ENCODE data around the gene SORBS1.

SORBS1 gene

GRCh38 chr10:95276367-95277200 lies 284.6 kb downstream of the SORBS1 start:
- no peak for DNase-seq (ENCODE audit: low read depth, low spot score)

GRCh38 chr10:95275726-95276366 lies 285.3 kb downstream of the SORBS1 start:
- DNase-seq (ENCODE audit: low read depth, low spot score): no peak

GRCh38 chr10:95273393-95274312 lies 287.5 kb downstream of the SORBS1 start:
- no peak for DNase-seq (ENCODE audit: low read depth, low spot score)

DNA sequence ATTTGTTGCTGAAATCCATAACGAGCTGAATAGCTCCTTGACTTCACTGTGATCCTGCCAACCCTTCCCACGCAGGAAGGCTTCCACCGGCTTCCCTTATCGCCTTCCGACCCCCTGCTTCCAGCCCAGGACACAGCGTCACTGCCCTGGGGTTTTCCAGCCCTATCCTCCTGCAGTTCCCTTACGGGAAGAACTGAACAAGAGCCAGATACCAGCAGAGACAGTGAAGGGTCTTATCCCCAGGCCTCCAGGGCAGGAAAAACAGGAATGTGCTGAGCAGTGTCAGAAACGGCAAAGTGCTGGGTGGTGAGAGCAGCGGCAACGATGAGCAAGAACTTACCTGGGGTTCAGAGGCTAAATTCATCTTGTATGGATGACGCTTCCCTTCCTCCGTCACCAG lies 292.7 kb downstream of the SORBS1 start:
- peak; percentile 69 for DNase-seq (ENCODE audit: low read depth, low spot score)

GRCh38 chr10:95267251-95267650 lies 293.9 kb downstream of the SORBS1 start:
- no peak for DNase-seq (ENCODE audit: low read depth, low spot score)

GRCh38 chr10:95266674-95267095 lies 294.5 kb downstream of the SORBS1 start:
- no peak for DNase-seq (ENCODE audit: low read depth, low spot score)

DNA sequence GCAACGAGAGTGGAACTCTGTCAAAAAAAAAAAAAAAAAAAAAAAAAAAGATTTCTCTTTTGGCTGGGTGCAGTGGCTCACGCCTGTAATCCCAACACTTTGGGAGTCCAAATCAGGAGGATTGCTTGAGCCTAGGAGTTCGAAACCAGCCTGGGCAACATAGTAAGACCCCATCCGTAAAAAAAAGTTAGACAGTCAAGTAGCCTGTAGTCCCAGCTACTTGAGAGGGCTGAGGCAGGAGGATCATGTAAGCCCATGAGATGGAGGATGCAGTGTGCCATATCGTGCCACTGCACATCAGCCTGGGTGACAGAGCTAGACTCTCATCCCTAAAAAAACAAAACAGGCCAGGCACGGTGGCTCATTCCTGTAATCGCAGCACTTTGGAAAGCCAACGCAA lies 295.6 kb downstream of the SORBS1 start:
- no peak for DNase-seq (ENCODE audit: low read depth, low spot score)

DNA sequence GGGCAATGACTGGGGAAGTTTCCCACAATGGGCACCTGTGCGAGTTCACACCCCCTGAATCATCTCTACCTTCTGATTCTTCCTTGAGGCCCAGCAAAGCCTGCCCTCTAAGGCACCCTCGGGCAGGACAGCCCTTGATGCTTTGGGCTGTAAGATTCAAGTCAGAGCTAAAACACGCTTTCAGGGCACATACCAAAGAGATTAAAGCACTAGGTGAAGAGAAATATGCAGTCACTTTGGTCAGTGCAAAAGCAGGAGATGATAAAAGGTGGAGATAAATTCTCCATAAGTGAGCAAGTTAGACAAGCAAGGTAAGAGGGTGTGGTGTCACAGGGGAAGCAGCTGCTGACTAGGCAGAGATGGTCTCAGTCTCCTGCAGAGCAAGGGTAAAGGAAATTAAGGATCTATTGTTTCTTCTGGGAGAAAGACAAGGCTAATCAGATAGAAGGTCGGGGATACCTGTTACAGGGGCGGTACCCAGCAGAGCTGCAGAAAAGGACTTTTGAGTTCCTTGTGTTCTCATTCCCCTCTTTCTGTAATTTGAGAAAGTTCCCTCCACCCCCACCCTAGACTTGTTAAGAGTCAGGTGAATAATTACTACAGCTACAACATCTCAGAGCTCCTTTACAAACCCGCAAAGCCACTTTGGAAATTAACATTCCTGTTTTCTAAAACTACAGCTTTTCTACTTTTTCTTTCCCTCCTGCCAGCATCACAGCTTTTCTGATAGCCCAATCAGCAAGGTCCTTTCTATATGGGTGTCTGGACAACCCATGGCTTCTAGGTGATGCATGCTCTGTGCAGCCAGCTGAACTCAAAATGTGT lies 296.7 kb downstream of the SORBS1 start:
- DNase-seq (ENCODE audit: low read depth, low spot score): no peak

GRCh38 chr10:95263864-95264226 lies 297.3 kb downstream of the SORBS1 start:
- no peak for DNase-seq (ENCODE audit: low read depth, low spot score)

DNA sequence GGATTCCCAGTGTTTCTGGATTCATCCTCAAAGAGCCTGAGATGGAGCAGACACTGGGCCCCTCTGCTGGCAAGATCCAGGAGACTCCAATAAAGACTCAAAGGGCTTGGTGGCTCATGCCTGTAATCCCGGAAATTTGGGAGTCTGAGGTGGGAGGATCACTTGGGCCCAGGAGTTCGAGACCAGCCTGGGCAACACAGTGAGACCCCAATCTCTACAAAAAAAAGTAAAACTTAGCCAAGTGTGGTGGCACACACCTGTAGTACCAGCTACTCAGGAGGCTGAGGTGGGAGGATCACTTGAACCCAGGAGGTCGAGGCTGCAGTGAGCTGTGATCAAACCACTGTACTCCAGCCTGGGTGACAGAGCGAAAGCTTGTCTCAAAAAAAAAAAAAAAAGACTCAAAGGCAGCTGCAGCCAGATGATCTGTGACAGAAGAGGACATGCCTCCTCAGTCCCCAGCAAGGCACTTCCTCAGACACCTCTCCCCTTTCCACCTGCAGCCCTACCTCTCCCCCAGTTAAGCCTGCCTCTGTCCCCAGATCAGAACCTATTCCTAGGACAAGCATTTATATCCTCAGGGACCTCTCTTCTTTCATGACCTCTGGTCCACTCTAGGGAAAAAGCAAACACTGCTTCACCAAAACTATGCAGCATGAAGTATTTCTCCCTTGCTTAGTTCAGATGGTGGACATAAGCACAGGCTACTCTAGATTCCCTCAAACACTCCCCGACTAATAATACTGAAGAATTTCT lies 298.2 kb downstream of the SORBS1 start:
- DNase-seq (ENCODE audit: low read depth, low spot score): no peak

DNA sequence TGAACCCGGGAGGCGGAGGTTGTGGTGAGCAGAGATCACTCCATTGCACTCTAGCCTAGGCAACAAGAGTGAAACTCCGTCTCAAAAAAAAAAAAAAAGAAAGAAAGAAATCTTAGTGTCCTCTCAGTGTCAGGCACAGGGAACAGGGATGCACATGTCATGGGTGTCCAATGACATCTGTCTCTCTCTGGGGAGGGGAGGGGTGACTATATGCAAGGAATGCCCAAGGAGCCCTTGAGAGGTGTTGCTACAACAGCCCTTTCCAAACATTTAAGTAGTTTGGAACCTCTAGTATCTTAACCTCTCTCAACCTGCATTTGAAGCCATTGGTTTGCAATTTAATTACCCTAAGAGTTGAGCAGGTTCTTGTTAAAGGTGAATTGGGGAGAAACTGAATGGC lies 299.2 kb downstream of the SORBS1 start:
- no peak for DNase-seq (ENCODE audit: low read depth, low spot score)

Measured in smooth muscle cell of the brain vasculature (primary cell).